GM12891 (cell line): Measurements from ENCODE around the gene ZMYND15.

ENCODE experiments used
- POLR2A ChIP-seq: IDR thresholded peaks from 2 replicates; pipeline ENCODE4 v1.6.1; 2011; ENCODE audit warnings: low read depth, low read length, control low read depth
- POLR2AphosphoS5 ChIP-seq: IDR thresholded peaks from 2 replicates; pipeline ENCODE4 v1.6.1; 2011; ENCODE audit warnings: low read depth, low read length, control low read depth
- TAF1 ChIP-seq: IDR thresholded peaks from 2 replicates; pipeline ENCODE4 v1.6.1; 2011; ENCODE audit warnings: low read depth, low read length, control low read depth

GRCh38 chr17:4741544-4741943 is 1.9 kb downstream of the ZMYND15 start:
- TF ChIP-seq POLR2A (no peak), POLR2AphosphoS5 (no peak), TAF1 (no peak)
